A549 (cell line): ENCODE data around the gene TFF1. TPM values are rescaled to one million over a fixed set of nuclear protein-coding genes. Genes with fewer than 3 reads are reported as not detected.

ENCODE experiments used
- ATAC-seq, 2 experiments: fragments of 200-7000 bp in 1 of 2; fragments of >200 bp in 1 of 2; cut with Nextera tagmentation in 1 of 2; cut with Tn5 transposase in 1 of 2; 3 replicates each; pipeline versions ENCODE4 v1.8.0 to v1.9.1; 2018 to 2020; ENCODE audit warnings: mild to moderate bottlenecking in 1 of 2, moderate library complexity in 1 of 2
- CTCF ChIA-PET: fragments of 300-600 bp; sonication (Branson Sonifier 250); formaldehyde crosslinking; extraction: SDS; loops from one replicate; lab custom pipeline; 2021; ENCODE audit warnings: antibody characterized with exemption, inconsistent platforms; lab: Yijun Ruan, JAX
- POLR2A ChIA-PET: fragments of 350-600 bp; formaldehyde crosslinking; extraction: SDS; loops from one replicate; lab custom pipeline; 2021; ENCODE audit warnings: antibody characterized with exemption, inconsistent platforms; lab: Yijun Ruan, JAX
- DNase-seq, 2 experiments: peaks; one replicate each; pipeline versions ENCODE4 v3.0.0 to v3.0.0-alpha.2; 2011 to 2016; ENCODE audit warnings: low read depth in 1 of 2, low spot score in 1 of 2
- FAIRE-seq: peaks from 2 replicates; lab custom pipeline; 2011; peaks lifted over from hg19 to GRCh38; lab: Jason Lieb, UNC
- H3K27ac ChIP-seq, 2 experiments: fragments of >200 bp; sonication (Bioruptor Twin); formaldehyde crosslinking; 3 replicates each; pipeline ENCODE4 v1.5.1; 2016 to 2017
- H3K4me1 ChIP-seq: fragments of >200 bp; sonication (Bioruptor Twin); formaldehyde crosslinking; 3 replicates; pipeline ENCODE4 v1.6.1; 2016
- H3K4me2 ChIP-seq: fragments of >200 bp; sonication (Bioruptor Twin); formaldehyde crosslinking; 3 replicates; pipeline ENCODE4 v1.6.1; 2016
- H3K4me3 ChIP-seq: fragments of >200 bp; sonication (Bioruptor Twin); formaldehyde crosslinking; 3 replicates; pipeline ENCODE4 v1.5.1; 2016
- H3K9me3 ChIP-seq: fragments of >200 bp; sonication (Bioruptor Twin); formaldehyde crosslinking; 3 replicates; pipeline ENCODE4 v1.6.1; 2016
- CBX8 ChIP-seq: fragments of 200-600 bp; sonication (generic); IDR thresholded peaks from 2 replicates; pipeline ENCODE4 v1.6.1; 2016
- CHD4 ChIP-seq: fragments of 200-600 bp; sonication (generic); IDR thresholded peaks from 2 replicates; pipeline ENCODE4 v1.6.1; 2016; ENCODE audit warnings: antibody characterized with exemption, mild to moderate bottlenecking, borderline replicate concordance
- CTCF ChIP-seq: fragments of >200 bp; sonication (Bioruptor Twin); formaldehyde crosslinking; IDR thresholded peaks from 3 replicates; pipeline ENCODE4 v1.5.1; 2016
- ELK1 ChIP-seq: fragments of 150-350 bp; IDR thresholded peaks from 2 replicates; pipeline ENCODE4 v1.6.1; 2014; ENCODE audit warnings: low read depth, mild to moderate bottlenecking, low read length
- FOSB ChIP-seq: fragments of 250-450 bp; sonication (Bioruptor Pico); IDR thresholded peaks from 2 replicates; pipeline ENCODE4 v1.5.0; 2020; ENCODE audit warnings: mild to moderate bottlenecking, moderate library complexity
- HOXB13 ChIP-seq: fragments of 250-450 bp; sonication (Bioruptor Pico); IDR thresholded peaks from 2 replicates; pipeline ENCODE4 v1.5.0; 2020; ENCODE audit warnings: low read depth, mild to moderate bottlenecking, moderate library complexity
- KDM1A ChIP-seq: fragments of 200-600 bp; sonication (generic); IDR thresholded peaks from 2 replicates; pipeline ENCODE4 v1.6.1; 2016; ENCODE audit warnings: low read depth, mild to moderate bottlenecking
- MAFK ChIP-seq: fragments of 450-650 bp; IDR thresholded peaks from 2 replicates; pipeline ENCODE4 v1.6.1; 2014; ENCODE audit not compliant: partially characterized antibody
- MAX ChIP-seq: IDR thresholded peaks from 2 replicates; pipeline ENCODE4 v1.6.1; 2012
- NR3C1 ChIP-seq: fragments of >200 bp; sonication (Bioruptor Twin); formaldehyde crosslinking; IDR thresholded peaks from 3 replicates; pipeline ENCODE4 v1.6.1; 2017
- PBX3 ChIP-seq: IDR thresholded peaks from 2 replicates; pipeline ENCODE4 v1.6.1; 2012
- POLR2A ChIP-seq: IDR thresholded peaks from 2 replicates; pipeline ENCODE4 v1.6.1; 2012; ENCODE audit warnings: mild to moderate bottlenecking, low read length
- RNF2 ChIP-seq: fragments of 200-600 bp; sonication (generic); IDR thresholded peaks from 2 replicates; pipeline ENCODE4 v1.6.1; 2016; ENCODE audit warnings: low read depth, mild to moderate bottlenecking, antibody characterized with exemption, moderate library complexity, borderline replicate concordance
- SREBF2 ChIP-seq: fragments of 450-650 bp; IDR thresholded peaks from 2 replicates; pipeline ENCODE4 v1.6.1; 2014; ENCODE audit warnings: mild to moderate bottlenecking, moderate library complexity
- ZFP36 ChIP-seq: fragments of 450-650 bp; IDR thresholded peaks from 2 replicates; pipeline ENCODE4 v1.6.1; 2014; ENCODE audit warnings: borderline replicate concordance; ENCODE audit not compliant: partially characterized antibody
- ZSCAN20 ChIP-seq: fragments of 250-450 bp; sonication (Bioruptor Pico); IDR thresholded peaks from 2 replicates; pipeline ENCODE4 v1.8.0; 2022; ENCODE audit warnings: mild to moderate bottlenecking, moderate library complexity
- WGBS: methylation state at CpG from one replicate; pipeline ENCODE4 v1.1.6; 2017; ENCODE audit errors: missing lambda C conversion rate; 5-methylcytosine and 5-hydroxymethylcytosine counted together
- polyA plus RNA-seq, 4 experiments: library from polyadenylated mRNA; depleted of rRNA in 3 of 4; stranded (reverse); fragments of >200 nt; fragmentation: RNase III in 1 of 4; extraction: RNeasy Plus Mini Kit Qiagen cat#74134 plus additional on column Dnase treatment in 1 of 4; gene quantifications; 2 replicates in 3 of 4; 3 replicates in 1 of 4; pipeline ENCODE4 v1.2.3, GENCODE V29; 2011 to 2017
- TF ChIP-seq, protein P1 (sequence below): IDR thresholded peaks from 2 replicates; pipeline ENCODE4 v1.6.1; 2012; ENCODE audit warnings: low read depth, borderline replicate concordance
- TF ChIP-seq, protein P2 (sequence below): fragments of 250-450 bp; sonication (Bioruptor Pico); IDR thresholded peaks from 2 replicates; pipeline ENCODE4 v1.5.0; 2020; ENCODE audit warnings: low read depth, mild to moderate bottlenecking, moderate library complexity
- TF ChIP-seq, protein P3 (sequence below): fragments of 200-600 bp; sonication (generic); IDR thresholded peaks from 2 replicates; pipeline ENCODE4 v1.6.1; 2016; ENCODE audit warnings: antibody characterized with exemption, mild to moderate bottlenecking, moderate library complexity

TFF1 gene
- polyA plus RNA-seq, 2 of the 4 experiments (the other 2 are of a cell fraction), result 1.0 to 5.8 TPM

DNA sequence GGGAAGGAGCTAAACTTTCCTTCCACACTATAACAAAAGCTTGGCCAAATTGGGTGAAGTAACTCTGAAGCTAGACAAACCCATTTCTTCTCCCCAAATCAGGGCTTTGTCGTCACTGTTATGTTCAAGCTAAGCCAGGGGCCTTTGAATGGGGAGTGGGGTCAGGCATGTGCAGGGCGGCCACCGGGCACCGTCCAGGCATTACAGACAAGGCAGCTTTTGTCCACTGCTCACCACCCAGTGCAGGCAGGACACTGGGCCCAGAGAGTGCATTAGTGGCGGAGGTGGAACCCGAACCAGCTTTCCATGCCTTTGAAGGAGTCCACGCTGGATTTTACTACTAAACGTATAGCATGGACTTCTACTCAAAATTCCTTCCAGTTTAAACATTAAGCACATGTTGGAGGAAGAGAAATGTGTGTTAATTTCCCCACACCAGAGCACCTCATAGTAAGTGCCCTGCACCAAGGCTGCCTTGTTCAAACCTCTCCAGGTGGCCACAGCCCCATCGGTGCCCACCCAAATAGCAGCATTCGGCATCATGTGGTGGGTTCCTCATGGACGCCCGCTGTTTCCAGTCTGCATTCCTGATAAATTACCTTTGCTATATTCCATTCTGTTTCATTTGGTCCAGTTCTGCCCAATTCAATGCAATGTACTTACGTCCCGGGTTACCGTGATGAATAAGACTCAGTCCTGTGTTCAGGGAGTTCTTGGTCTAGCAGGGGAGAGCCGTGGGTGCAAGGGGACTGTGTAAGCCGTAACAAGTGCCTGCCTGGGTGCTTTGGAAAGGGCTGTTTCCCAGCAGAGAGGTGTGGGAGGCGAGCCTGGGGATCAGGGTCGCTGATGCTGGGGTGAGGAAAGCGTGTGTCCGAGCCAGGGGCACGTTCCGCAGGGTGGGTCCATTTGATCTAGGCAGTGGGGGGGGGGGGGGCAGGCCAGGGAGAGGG, 39.0 kb upstream of the TFF1 start:
- no peaks in the 10 kb centered on the region for H3K4me1 ChIP-seq
- WGBS, result 73% methylated on average over 23 of the region's 23 CpGs
- TF ChIP-seq, protein P1, sequence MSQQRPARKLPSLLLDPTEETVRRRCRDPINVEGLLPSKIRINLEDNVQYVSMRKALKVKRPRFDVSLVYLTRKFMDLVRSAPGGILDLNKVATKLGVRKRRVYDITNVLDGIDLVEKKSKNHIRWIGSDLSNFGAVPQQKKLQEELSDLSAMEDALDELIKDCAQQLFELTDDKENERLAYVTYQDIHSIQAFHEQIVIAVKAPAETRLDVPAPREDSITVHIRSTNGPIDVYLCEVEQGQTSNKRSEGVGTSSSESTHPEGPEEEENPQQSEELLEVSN, result no peak
- TF ChIP-seq CTCF, result no peak
- no peak for TF ChIP-seq PBX3
- TF ChIP-seq, protein P2, sequence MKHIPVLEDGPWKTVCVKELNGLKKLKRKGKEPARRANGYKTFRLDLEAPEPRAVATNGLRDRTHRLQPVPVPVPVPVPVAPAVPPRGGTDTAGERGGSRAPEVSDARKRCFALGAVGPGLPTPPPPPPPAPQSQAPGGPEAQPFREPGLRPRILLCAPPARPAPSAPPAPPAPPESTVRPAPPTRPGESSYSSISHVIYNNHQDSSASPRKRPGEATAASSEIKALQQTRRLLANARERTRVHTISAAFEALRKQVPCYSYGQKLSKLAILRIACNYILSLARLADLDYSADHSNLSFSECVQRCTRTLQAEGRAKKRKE, result no peak
- no peak for TF ChIP-seq FOSB (CRISPR knock-in tag)
- no peak for TF ChIP-seq RNF2
- no peak for TF ChIP-seq NR3C1
- TF ChIP-seq HOXB13 (CRISPR knock-in tag), result no peak
- TF ChIP-seq ZSCAN20 (CRISPR knock-in tag), result no peak
- no peak for TF ChIP-seq MAFK
- TF ChIP-seq MAX, result no peak
- no peak for TF ChIP-seq ELK1
- TF ChIP-seq CHD4, result no peak
- no peak for TF ChIP-seq ZFP36
- no peak for TF ChIP-seq KDM1A
- TF ChIP-seq CBX8, result no peak
- TF ChIP-seq POLR2A, result no peak
- no peak for TF ChIP-seq SREBF2
- TF ChIP-seq, protein P3, sequence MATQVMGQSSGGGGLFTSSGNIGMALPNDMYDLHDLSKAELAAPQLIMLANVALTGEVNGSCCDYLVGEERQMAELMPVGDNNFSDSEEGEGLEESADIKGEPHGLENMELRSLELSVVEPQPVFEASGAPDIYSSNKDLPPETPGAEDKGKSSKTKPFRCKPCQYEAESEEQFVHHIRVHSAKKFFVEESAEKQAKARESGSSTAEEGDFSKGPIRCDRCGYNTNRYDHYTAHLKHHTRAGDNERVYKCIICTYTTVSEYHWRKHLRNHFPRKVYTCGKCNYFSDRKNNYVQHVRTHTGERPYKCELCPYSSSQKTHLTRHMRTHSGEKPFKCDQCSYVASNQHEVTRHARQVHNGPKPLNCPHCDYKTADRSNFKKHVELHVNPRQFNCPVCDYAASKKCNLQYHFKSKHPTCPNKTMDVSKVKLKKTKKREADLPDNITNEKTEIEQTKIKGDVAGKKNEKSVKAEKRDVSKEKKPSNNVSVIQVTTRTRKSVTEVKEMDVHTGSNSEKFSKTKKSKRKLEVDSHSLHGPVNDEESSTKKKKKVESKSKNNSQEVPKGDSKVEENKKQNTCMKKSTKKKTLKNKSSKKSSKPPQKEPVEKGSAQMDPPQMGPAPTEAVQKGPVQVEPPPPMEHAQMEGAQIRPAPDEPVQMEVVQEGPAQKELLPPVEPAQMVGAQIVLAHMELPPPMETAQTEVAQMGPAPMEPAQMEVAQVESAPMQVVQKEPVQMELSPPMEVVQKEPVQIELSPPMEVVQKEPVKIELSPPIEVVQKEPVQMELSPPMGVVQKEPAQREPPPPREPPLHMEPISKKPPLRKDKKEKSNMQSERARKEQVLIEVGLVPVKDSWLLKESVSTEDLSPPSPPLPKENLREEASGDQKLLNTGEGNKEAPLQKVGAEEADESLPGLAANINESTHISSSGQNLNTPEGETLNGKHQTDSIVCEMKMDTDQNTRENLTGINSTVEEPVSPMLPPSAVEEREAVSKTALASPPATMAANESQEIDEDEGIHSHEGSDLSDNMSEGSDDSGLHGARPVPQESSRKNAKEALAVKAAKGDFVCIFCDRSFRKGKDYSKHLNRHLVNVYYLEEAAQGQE, result no peak
- TF ChIP-seq, all 56 proteins: peak for 0
- ATAC-seq (no peak), FAIRE-seq (no peak), DNase-seq (no peak)
- POLR2A ChIA-PET, result no interaction called here
- no peak overlapping the region for H3K4me3 ChIP-seq
- H3K4me2 ChIP-seq, result no peak overlapping the region
- CTCF ChIA-PET, result interaction anchor here (0.9 to 1.5 kb wide), 3 partner anchors 18 to 67 kb away, joined by 3 to 4 read pairs (median 3); partner anchors contain the start of gene TFF1
- no peaks in the 10 kb centered on the region for H3K9me3 ChIP-seq
- H3K27ac ChIP-seq, result no peak overlapping the region
